PC-3 (cell line): Measurements from ENCODE around the gene NUDT3.

Experiments used
- EZH2phosphoT487 ChIP-seq: fragments of 300-600 bp; sonication (generic); IDR thresholded peaks from 2 replicates; pipeline ENCODE4 v1.6.1; 2018; ENCODE audit warnings: mild to moderate bottlenecking, antibody characterized with exemption, low read length, borderline replicate concordance
- TF ChIP-seq, protein P1 (sequence below): fragments of 300-600 bp; sonication (generic); conservative IDR thresholded peaks from 2 replicates; pipeline ENCODE4 v1.5.1; 2017; ENCODE audit warnings: antibody characterized with exemption, low read depth, mild to moderate bottlenecking, low read length

DNA sequence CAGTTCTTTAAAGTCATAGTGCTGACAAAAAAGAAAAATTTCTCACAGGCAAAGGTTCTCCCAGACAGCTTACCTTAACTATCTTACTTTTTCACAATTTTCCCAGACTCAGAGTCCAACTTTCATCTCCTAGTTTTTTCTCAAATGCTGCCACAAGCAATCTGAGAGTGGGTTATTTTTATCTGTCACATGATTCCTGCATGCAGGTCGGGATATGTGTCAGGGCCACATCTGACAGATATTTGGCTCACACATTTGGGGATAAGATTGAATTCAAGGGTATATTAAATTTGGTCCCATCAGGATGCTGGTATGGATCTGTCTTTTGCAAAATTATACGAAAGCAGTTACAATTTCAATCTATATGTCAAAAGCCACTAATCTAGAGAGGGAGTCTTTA lies 93.5 kb downstream of the NUDT3 start:
- TF ChIP-seq, protein P1, sequence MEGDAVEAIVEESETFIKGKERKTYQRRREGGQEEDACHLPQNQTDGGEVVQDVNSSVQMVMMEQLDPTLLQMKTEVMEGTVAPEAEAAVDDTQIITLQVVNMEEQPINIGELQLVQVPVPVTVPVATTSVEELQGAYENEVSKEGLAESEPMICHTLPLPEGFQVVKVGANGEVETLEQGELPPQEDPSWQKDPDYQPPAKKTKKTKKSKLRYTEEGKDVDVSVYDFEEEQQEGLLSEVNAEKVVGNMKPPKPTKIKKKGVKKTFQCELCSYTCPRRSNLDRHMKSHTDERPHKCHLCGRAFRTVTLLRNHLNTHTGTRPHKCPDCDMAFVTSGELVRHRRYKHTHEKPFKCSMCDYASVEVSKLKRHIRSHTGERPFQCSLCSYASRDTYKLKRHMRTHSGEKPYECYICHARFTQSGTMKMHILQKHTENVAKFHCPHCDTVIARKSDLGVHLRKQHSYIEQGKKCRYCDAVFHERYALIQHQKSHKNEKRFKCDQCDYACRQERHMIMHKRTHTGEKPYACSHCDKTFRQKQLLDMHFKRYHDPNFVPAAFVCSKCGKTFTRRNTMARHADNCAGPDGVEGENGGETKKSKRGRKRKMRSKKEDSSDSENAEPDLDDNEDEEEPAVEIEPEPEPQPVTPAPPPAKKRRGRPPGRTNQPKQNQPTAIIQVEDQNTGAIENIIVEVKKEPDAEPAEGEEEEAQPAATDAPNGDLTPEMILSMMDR, result no peak
- no peak for TF ChIP-seq EZH2phosphoT487
